Psoas muscle (tissue), 8 donors: Measurements from ENCODE around the gene TXNRD1. TPM values are rescaled to one million over a fixed set of nuclear protein-coding genes. Genes with fewer than 3 reads are reported as not detected.

Experiments used
- ATAC-seq, 4 donors: fragments of 200-7000 bp; cut with Tn5 transposase; one replicate each; pipeline ENCODE4 v1.9.1; 2020; ENCODE audit warnings: moderate library complexity in 3 of 4, mild to moderate bottlenecking in 2 of 4
- DNase-seq, 2 donors: peaks; one replicate each; pipeline ENCODE4 v3.0.0-alpha.2; 2020
- H3K27ac ChIP-seq: fragments of 200-600 bp; one replicate; pipeline ENCODE4 v1.8.0; 2022
- H3K27me3 ChIP-seq, 3 donors: fragments of 200-600 bp in 1 of 3; one replicate each; pipeline versions ENCODE4 v1.6.1 to v1.8.0; 2013 to 2022; ENCODE audit warnings: low read length in 2 of 3, mild to moderate bottlenecking in 2 of 3, moderate library complexity in 1 of 3; ENCODE audit not compliant: insufficient read depth in 3 of 3
- H3K36me3 ChIP-seq, 2 donors: fragments of 200-600 bp in 1 of 2; one replicate each; pipeline versions ENCODE4 v1.6.1 to v1.8.0; 2013 to 2022; ENCODE audit warnings: low read depth in 1 of 2, mild to moderate bottlenecking in 1 of 2, moderate library complexity in 1 of 2; ENCODE audit not compliant: insufficient read depth in 1 of 2
- H3K4me1 ChIP-seq: fragments of 200-600 bp; one replicate; pipeline ENCODE4 v1.8.0; 2022
- H3K4me3 ChIP-seq: fragments of 200-600 bp; one replicate; pipeline ENCODE4 v1.8.0; 2022; ENCODE audit warnings: mild to moderate bottlenecking
- H3K9me3 ChIP-seq: fragments of 200-600 bp; one replicate; pipeline ENCODE4 v1.8.0; 2022
- CTCF ChIP-seq: fragments of 200-600 bp; IDR thresholded peaks from one replicate; pipeline ENCODE4 v1.8.0; 2022; ENCODE audit warnings: antibody characterized with exemption
- WGBS, 3 donors: extraction: QIAGEN DNeasy Blood & Tissue Kit; methylation state at CpG; one replicate each; pipeline versions ENCODE4 v1.1.6 to v1.1.7; 2013; 5-methylcytosine and 5-hydroxymethylcytosine counted together
- intact Hi-C, 2 donors: fragments of 100-400 bp; cut with DNase I; formaldehyde crosslinking; loops; one replicate each; pipeline versions ENCODE4 v1.11.0 to v1.14.2; 2022
- polyA plus RNA-seq, 3 donors: library from polyadenylated mRNA; stranded (reverse); fragments of 200-250 nt; gene quantifications; one replicate each; pipeline ENCODE4 v1.2.3, GENCODE V29; 2013
- total RNA-seq, 4 donors: library from RNA; stranded (reverse); fragmentation: NEBNext Ultra II Directional in 2 of 4; extraction: Animal tissue kit (Norgen Biotek cat#: 25700) in 2 of 4; gene quantifications; one replicate each; pipeline versions ENCODE4 v1.2.1 to v1.2.4, GENCODE V29; 2021 to 2023
- donor health status: healthy with polysubstance abuse.
- donor health status: DM: no; HTN: no; CAD: no; lungs with moderate emphysema.
- donor health status: Bipolar disorder and iron deficiency.
- donor health status: healthy.
- donor health status: DM: yes; HTN: yes; CAD: no.
- donor health status: DM: no; HTN: no; CAD: no.
- donor health status: DM: no; HTN: no; CAD: no.
- donor health status: DM: yes; HTN: yes; CAD: no.

The TXNRD1 gene
- total and polyA plus RNA-seq, 7 donors = 46.0 to 249 (median 110) TPM

GRCh38 chr12:104249017-104249416, 33.4 kb downstream of the TXNRD1 start:
- H3K27me3 ChIP-seq = no peaks in the 10 kb centered on the region
- H3K27ac ChIP-seq = no peak overlapping the region
- WGBS, 3 donors = 85 to 90% (median 90%) methylated on average over 3 of the region's 3 CpGs
- H3K36me3 ChIP-seq = no peaks in the 10 kb centered on the region
- no peak for TF ChIP-seq CTCF
- no peak for ATAC-seq
- no peak for DNase-seq
- H3K9me3 ChIP-seq = no peaks in the 10 kb centered on the region
- intact Hi-C loops = no loop called here
- no peaks in the 10 kb centered on the region for H3K4me1 ChIP-seq
- H3K4me3 ChIP-seq = no peak overlapping the region

- Histone ChIP-seq H3K36me3 (no peaks in the 10 kb centered on the region), H3K27me3 (no peaks in the 10 kb centered on the region), H3K4me3 (no peak overlapping the region), H3K9me3 (no peaks in the 10 kb centered on the region), H3K27ac (no peak overlapping the region), H3K4me1 (no peaks in the 10 kb centered on the region)
- intact Hi-C loops = no loop called here
- ATAC-seq (no peak), DNase-seq (no peak)
- 86 to 88% (median 87%) methylated on average over 4 of the region's 4 CpGs for WGBS, 3 donors
- TF ChIP-seq CTCF = no peak
Observed at GRCh38 chr12:104249898-104250297, 34.3 kb downstream of the TXNRD1 start.

GRCh38 chr12:104250366-104251125, 35.0 kb downstream of the TXNRD1 start:
- no peak for TF ChIP-seq CTCF
- ATAC-seq = no peak
- Histone ChIP-seq H3K27ac (no peak overlapping the region), H3K36me3 (no peaks in the 10 kb centered on the region), H3K4me1 (no peaks in the 10 kb centered on the region), H3K9me3 (no peaks in the 10 kb centered on the region), H3K4me3 (no peak overlapping the region), H3K27me3 (no peaks in the 10 kb centered on the region)
- intact Hi-C loops = no loop called here
- WGBS, 3 donors = 76 to 80% (median 78%) methylated on average over 2 of the region's 2 CpGs
- DNase-seq = no peak

GRCh38 chr12:104257913-104258472, 42.4 kb downstream of the TXNRD1 start:
- no peak overlapping the region for H3K27ac ChIP-seq
- no peaks in the 10 kb centered on the region for H3K4me1 ChIP-seq
- no peaks in the 10 kb centered on the region for H3K9me3 ChIP-seq
- intact Hi-C loops = no loop called here
- ATAC-seq (no peak), DNase-seq (no peak)
- H3K36me3 ChIP-seq = no peaks in the 10 kb centered on the region
- TF ChIP-seq CTCF = no peak
- no peaks in the 10 kb centered on the region for H3K27me3 ChIP-seq
- H3K4me3 ChIP-seq = no peak overlapping the region
